Coronary artery (tissue), 2 donors: ENCODE data around the gene CNGA3.

Experiments
- DNase-seq: peaks from one replicate; pipeline ENCODE4 v3.0.0-alpha.2; 2017; ENCODE audit warnings: low spot score
- H3K27ac ChIP-seq, 2 donors: fragments of 200-600 bp; sonication (generic); one replicate each; pipeline ENCODE4 v1.5.1; 2016 to 2019
- H3K4me3 ChIP-seq: fragments of 200-600 bp; sonication (generic); 2 replicates; pipeline ENCODE4 v1.5.1; 2016; ENCODE audit warnings: mild to moderate bottlenecking, moderate library complexity
- CTCF ChIP-seq: fragments of 200-600 bp; sonication (generic); IDR thresholded peaks from one replicate; pipeline ENCODE4 v1.5.1; 2019; ENCODE audit warnings: antibody characterized with exemption

Gene CNGA3

GRCh38 chr2:98378196-98378595 lies 31.9 kb downstream of the CNGA3 start:
- H3K27ac ChIP-seq = no peak overlapping the region
- no peak for TF ChIP-seq CTCF
- DNase-seq = no peak
- no peak overlapping the region for H3K4me3 ChIP-seq

- no peak for TF ChIP-seq CTCF
- no peak overlapping the region for H3K27ac ChIP-seq
- no peak overlapping the region for H3K4me3 ChIP-seq
- no peak for DNase-seq
Observed at GRCh38 chr2:98378901-98379300, 32.6 kb downstream of the CNGA3 start.

- no peak for DNase-seq
- Histone ChIP-seq H3K4me3 (no peak overlapping the region), H3K27ac (no peak overlapping the region)
- TF ChIP-seq CTCF = no peak
Observed at GRCh38 chr2:98379311-98380202, 33.3 kb downstream of the CNGA3 start.

- Histone ChIP-seq H3K27ac (no peak overlapping the region), H3K4me3 (no peak overlapping the region)
- no peak for TF ChIP-seq CTCF
- no peak for DNase-seq
Observed at GRCh38 chr2:98380203-98380535, 33.9 kb downstream of the CNGA3 start.

GRCh38 chr2:98381494-98381893 lies 35.2 kb downstream of the CNGA3 start:
- no peak overlapping the region for H3K27ac ChIP-seq
- H3K4me3 ChIP-seq = no peak overlapping the region
- TF ChIP-seq CTCF = no peak
- DNase-seq = no peak

GRCh38 chr2:98382086-98382485 lies 35.8 kb downstream of the CNGA3 start:
- no peak for DNase-seq
- no peak overlapping the region for H3K27ac ChIP-seq
- no peak overlapping the region for H3K4me3 ChIP-seq
- no peak for TF ChIP-seq CTCF

- no peak for DNase-seq
- TF ChIP-seq CTCF = no peak
- Histone ChIP-seq H3K27ac (no peak overlapping the region), H3K4me3 (no peak overlapping the region)
Observed at GRCh38 chr2:98382739-98383138, 36.5 kb downstream of the CNGA3 start.
